Measurements from ENCODE around the gene SUSD2. TPM values are rescaled to one million over a fixed set of nuclear protein-coding genes. Genes with fewer than 3 reads are reported as not detected.
A peak's percentile ranks its signal among the peaks of the same experiment; 100 is the strongest.

SUSD2 gene
- total and polyA plus RNA-seq, 2 of the 8 experiments (the other 6 are each of a cell fraction or from before 2014, with no cell fraction given) = 2.0 to 4.8 TPM

DNA sequence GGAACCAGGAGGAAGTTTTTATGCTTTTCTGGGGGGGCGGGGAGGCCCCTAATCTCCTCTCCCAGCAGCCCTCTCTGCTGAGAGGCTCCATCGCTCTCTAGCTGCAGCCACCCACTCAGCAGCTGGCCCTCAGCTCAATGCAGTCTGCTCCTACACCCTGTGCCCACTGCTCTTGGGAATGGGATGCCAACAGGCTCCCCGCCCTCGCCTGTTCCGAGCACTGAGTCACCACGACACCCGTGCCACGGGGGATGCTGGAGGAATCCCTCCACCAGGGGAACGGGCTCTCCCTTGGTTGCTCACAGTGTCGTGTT is 23.5 kb upstream of the SUSD2 start:
- Histone ChIP-seq H3K9ac (replicated peaks in 1 of 4; ENCODE audit: extremely low read depth in 1 of 4, low read depth in 3 of 4, low read length in 3 of 4) (no peak overlapping the region), H3K4me2 (ENCODE audit: insufficient read depth in 1 of 2, low read depth in 2 of 2, low read length in 2 of 2) (no peak overlapping the region; a peak in 1 of 4 replicates), H3K9me3 (ENCODE audit: insufficient read depth in 2 of 2, low read depth in 1 of 2, low read length in 1 of 2) (no peaks in the 10 kb centered on the region), H3K4me3 (ENCODE audit: extremely low read depth in 1 of 4, insufficient read depth in 2 of 4, low read depth in 3 of 4, low read length in 4 of 4) (no peak overlapping the region), H3K36me3 (ENCODE audit: control insufficient read depth in 2 of 4, insufficient read depth in 4 of 4, low read length in 3 of 4) (no peaks in the 10 kb centered on the region; a peak in 1 of 8 replicates), H3K4ac (replicated peaks; ENCODE audit: insufficient read length, low read depth, low read length) (no peak overlapping the region), H2BK20ac (ENCODE audit: low read length) (no peak overlapping the region), H2BK5ac (ENCODE audit: low read depth, low read length) (no peak overlapping the region), H2BK120ac (replicated peaks; ENCODE audit: low read depth, low read length) (no peak overlapping the region), H3K23ac (ENCODE audit: insufficient read length) (no peak overlapping the region), H3K79me2 (ENCODE audit: control insufficient read depth in 1 of 2, insufficient read depth in 2 of 2, low read length in 2 of 2) (no peaks in the 10 kb centered on the region), H2AK5ac (ENCODE audit: low read depth, low read length) (peak overlapping the region; percentile 46; the same call in 1 of the 2 replicates), H3K27ac (ENCODE audit: low read depth, low read length) (peak overlapping the region; percentile 7; the same call in 1 of the 2 replicates), H4K5ac (ENCODE audit: insufficient read length, low read depth, low read length) (no peak overlapping the region), H2AFZ (ENCODE audit: low read length) (no peak overlapping the region), H3K18ac (ENCODE audit: extremely low read depth, low read length) (0 out of 2 replicates have a peak overlapping the region, but pooled peaks have one; percentile 38), H4K91ac (replicated peaks; ENCODE audit: insufficient read length, low read length) (peak overlapping the region; percentile 38), H3K4me1 (replicated peaks in 1 of 4; ENCODE audit: control insufficient read depth in 3 of 4, insufficient read depth in 4 of 4, low read length in 3 of 4) (peaks cover 0 to 24% (median 12%) of the 10 kb centered on the region in 4 experiments; a peak in 6 of 7 replicates), H4K8ac (ENCODE audit: extremely low read depth, insufficient read depth, low read length) (peak overlapping the region; percentile 71; the same call in 1 of the 2 replicates), H4K20me1 (replicated peaks in 1 of 2; ENCODE audit: control insufficient read depth in 1 of 2, insufficient read depth in 2 of 2, low read length in 2 of 2) (peaks cover 5 to 7% of the 10 kb centered on the region in 2 experiments), H2BK12ac (ENCODE audit: low read depth, low read length) (no peak overlapping the region), H3K23me2 (ENCODE audit: low read depth, low read length) (peaks cover 10% of the 10 kb centered on the region), H3K79me1 (ENCODE audit: low read depth, low read length) (no peaks in the 10 kb centered on the region), H3K27me3 (replicated peaks in 1 of 4; ENCODE audit: control insufficient read depth in 3 of 4, extremely low read depth in 1 of 4, insufficient read depth in 3 of 4, low read length in 3 of 4) (peaks cover 0 to 6% (median 1%) of the 10 kb centered on the region in 4 experiments; a peak in 3 of 7 replicates), H3K14ac (ENCODE audit: insufficient read length) (no peak overlapping the region), H2BK15ac (ENCODE audit: low read length) (peak overlapping the region; percentile 46; the same call in 1 of the 2 replicates), H3K56ac (replicated peaks; ENCODE audit: insufficient read length, low read depth, low read length) (no peak overlapping the region)
- 86% methylated on average over 10 of the region's 10 CpGs; no CpG with 5 or more reads in 1 of the 2 experiments for WGBS, 2 experiments (ENCODE audit: extremely low coverage in 1 of 2, insufficient coverage in 1 of 2, insufficient read length in 1 of 2, insufficient replicate concordance in 2 of 2, low coverage in 1 of 2, low lambda C conversion rate in 2 of 2, missing lambda C conversion rate in 1 of 2)
- POLR2A ChIA-PET (ENCODE audit: partially characterized antibody) = interaction anchor here (1.3 to 1.5 kb wide), 3 partner anchors 11 to 372 kb away, joined by 3 to 5 read pairs (median 3); partner anchors contain the start of gene SUSD2
- DNase-seq (ENCODE audit: low read depth in 1 of 2, low spot score in 2 of 2) (no peak), FAIRE-seq (no peak)
- no peak for TF ChIP-seq TAF1 (IDR thresholded peaks at IDR 0.05; ENCODE audit: low read depth, low read length)
- TF ChIP-seq RXRA (IDR thresholded peaks at IDR 0.05; ENCODE audit: insufficient read depth, low read depth, low read length) = no peak
- no peak for TF ChIP-seq GTF2F1 (IDR thresholded peaks at IDR 0.05; ENCODE audit: borderline replicate concordance, low read depth, low read length)
- TF ChIP-seq, protein P1, sequence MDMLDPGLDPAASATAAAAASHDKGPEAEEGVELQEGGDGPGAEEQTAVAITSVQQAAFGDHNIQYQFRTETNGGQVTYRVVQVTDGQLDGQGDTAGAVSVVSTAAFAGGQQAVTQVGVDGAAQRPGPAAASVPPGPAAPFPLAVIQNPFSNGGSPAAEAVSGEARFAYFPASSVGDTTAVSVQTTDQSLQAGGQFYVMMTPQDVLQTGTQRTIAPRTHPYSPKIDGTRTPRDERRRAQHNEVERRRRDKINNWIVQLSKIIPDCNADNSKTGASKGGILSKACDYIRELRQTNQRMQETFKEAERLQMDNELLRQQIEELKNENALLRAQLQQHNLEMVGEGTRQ (IDR thresholded peaks at IDR 0.05; ENCODE audit: low read length) = no peak
- no peak for TF ChIP-seq CEBPB (IDR thresholded peaks at IDR 0.05; ENCODE audit: low read depth, low read length)
- CTCF ChIA-PET (ENCODE audit: partially characterized antibody) = interaction anchor here (1.0 to 10.9 kb wide), 23 partner anchors 11 to 228 kb away, joined by 3 to 301 read pairs (median 5); partner anchors contain the start of gene SUSD2
